ENCODE data around the gene CDKN2B-AS1.

Gene CDKN2B-AS1

GRCh38 chr9:22028394-22028793 lies 33.8 kb downstream of the CDKN2B-AS1 start:
- H3K4me3 ChIP-seq (ENCODE audit: low read depth, low read length): no peak overlapping the region
- TF ChIP-seq CTCF (IDR thresholded peaks at IDR 0.05; ENCODE audit: insufficient read depth, low read depth, low read length, missing control alignments): no peak
- DNase-seq (ENCODE audit: low read depth): no peak

GRCh38 chr9:22029231-22029630 lies 34.6 kb downstream of the CDKN2B-AS1 start:
- no peak for TF ChIP-seq CTCF (IDR thresholded peaks at IDR 0.05; ENCODE audit: insufficient read depth, low read depth, low read length, missing control alignments)
- no peak for DNase-seq (ENCODE audit: low read depth)
- no peak overlapping the region for H3K4me3 ChIP-seq (ENCODE audit: low read depth, low read length)

GRCh38 chr9:22030101-22030598 lies 35.6 kb downstream of the CDKN2B-AS1 start:
- DNase-seq (ENCODE audit: low read depth): peak; percentile 54
- no peak for TF ChIP-seq CTCF (IDR thresholded peaks at IDR 0.05; ENCODE audit: insufficient read depth, low read depth, low read length, missing control alignments)
- H3K4me3 ChIP-seq (ENCODE audit: low read depth, low read length): no peak overlapping the region

GRCh38 chr9:22031655-22032411 lies 37.2 kb downstream of the CDKN2B-AS1 start:
- no peak overlapping the region for H3K4me3 ChIP-seq (ENCODE audit: low read depth, low read length)
- no peak for DNase-seq (ENCODE audit: low read depth)
- no peak for TF ChIP-seq CTCF (IDR thresholded peaks at IDR 0.05; ENCODE audit: insufficient read depth, low read depth, low read length, missing control alignments)

GRCh38 chr9:22033012-22033630 lies 38.5 kb downstream of the CDKN2B-AS1 start:
- no peak for DNase-seq (ENCODE audit: low read depth)
- H3K4me3 ChIP-seq (ENCODE audit: low read depth, low read length): no peak overlapping the region
- no peak for TF ChIP-seq CTCF (IDR thresholded peaks at IDR 0.05; ENCODE audit: insufficient read depth, low read depth, low read length, missing control alignments)

- no peak for TF ChIP-seq CTCF (IDR thresholded peaks at IDR 0.05; ENCODE audit: insufficient read depth, low read depth, low read length, missing control alignments)
- DNase-seq (ENCODE audit: low read depth): no peak
- no peak overlapping the region for H3K4me3 ChIP-seq (ENCODE audit: low read depth, low read length)
Measured at GRCh38 chr9:22035591-22036011, 41.0 kb downstream of the CDKN2B-AS1 start.
